Naive thymus-derived CD8-positive, alpha-beta T cell (primary cell): ENCODE results near the gene SCPEP1. TPM values are rescaled to one million over a fixed set of nuclear protein-coding genes. Genes with fewer than 3 reads are reported as not detected.
"Not testable (repeated sequence)": the region's sequence is repeated elsewhere in the genome, so short reads cannot be mapped to it uniquely, and the experiment has no call there.

Experiments
- ATAC-seq, 2 donors: fragments of 150-1000 bp; cut with Tn5 transposase in 1 of 2; sonication (Bioruptor Pico), chemical (Tn5 transposase) in 1 of 2; 1 replicate in 1 of 2; 2 replicates in 1 of 2; pipeline ENCODE4 v1.10.0; 2021; ENCODE audit warnings: mild to moderate bottlenecking in 2 of 2, moderate library complexity in 2 of 2
- POLR2A ChIA-PET: fragments of 350-600 bp; sonication (Branson Sonifier 250); formaldehyde crosslinking; loops from one replicate; lab custom pipeline; 2021; ENCODE audit warnings: antibody characterized with exemption; lab: Charles Lee
- DNase-seq, 10 donors: peaks; one replicate each; pipeline versions ENCODE4 v3.0.0 to v3.0.0-alpha.2; 2020 to 2022
- H3K27ac Mint-ChIP-seq, 10 donors: one replicate each; pipeline ENCODE4 v1.8.0; 2020 to 2022; ENCODE audit warnings: mild to moderate bottlenecking in 10 of 10, mixed read lengths in 10 of 10, moderate library complexity in 4 of 10, inconsistent platforms in 1 of 10
- H3K27me3 Mint-ChIP-seq, 5 donors: one replicate each; pipeline ENCODE4 v1.8.0; 2021 to 2022; ENCODE audit warnings: mixed read lengths in 5 of 5
- H3K36me3 Mint-ChIP-seq, 3 donors: one replicate each; pipeline ENCODE4 v1.8.0; 2020 to 2022; ENCODE audit warnings: mixed read lengths in 3 of 3, mild to moderate bottlenecking in 2 of 3, inconsistent platforms in 1 of 3
- H3K4me1 Mint-ChIP-seq, 4 donors: one replicate each; pipeline ENCODE4 v1.8.0; 2021 to 2022; ENCODE audit warnings: mixed read lengths in 4 of 4
- H3K4me3 Mint-ChIP-seq, 10 donors: one replicate each; pipeline ENCODE4 v1.8.0; 2020 to 2022; ENCODE audit warnings: mild to moderate bottlenecking in 10 of 10, mixed read lengths in 10 of 10, moderate library complexity in 6 of 10, inconsistent platforms in 1 of 10
- H3K9me3 Mint-ChIP-seq, 9 donors: one replicate each; pipeline ENCODE4 v1.8.0; 2020 to 2022; ENCODE audit warnings: mixed read lengths in 9 of 9, mild to moderate bottlenecking in 3 of 9, inconsistent platforms in 1 of 9, moderate library complexity in 1 of 9
- polyA plus RNA-seq, 3 donors: library from polyadenylated mRNA; unstranded; fragments of 300-500 nt; fragmentation: Illumina TruSeq; gene quantifications; one replicate each; pipeline ENCODE4 v1.2.3, GENCODE V29; 2021
- total RNA-seq, 8 experiments: library from RNA in 2 of 8; stranded (reverse) in 2 of 8; gene quantifications; one replicate each; pipeline ENCODE4 v1.2.3 and lab custom pipeline; 2021 to 2026

Gene SCPEP1
- total RNA-seq (10 to 100 TPM; 31.2 to 32.7 TPM), polyA plus RNA-seq (10 to 100 TPM; 17.6 to 28.2 (median 25.7) TPM), total RNA-seq (lab: John Stamatoyannopoulos, UW) (14.2 to 25.1 (median 16.0) reads per million in 6 experiments)

GRCh38 chr17:56977673-56978395 is at the start of gene SCPEP1:
SCPEP1 (plus strand) TSS chr17:56978131; CDS start chr17:56978160, 29 bp downstream.
- H3K27me3 Mint-ChIP-seq = peaks cover 0 to 3% (median 0%) of the 10 kb centered on the region in 5 donors
- H3K4me1 Mint-ChIP-seq = peaks cover 12 to 28% (median 25%) of the 10 kb centered on the region in 4 donors
- H3K4me3 Mint-ChIP-seq = peak within 1 kb of the TSS; percentile 89 to 96 (median 94)
- DNase-seq = peak; percentile 68 to 90 (median 78)
- peak within 1 kb of the TSS; percentile 48 to 97 (median 92) for H3K27ac Mint-ChIP-seq
- peaks cover 0 to 6% (median 0%) of the 10 kb centered on the region in 3 donors for H3K36me3 Mint-ChIP-seq
- no peaks in the 10 kb centered on the region for H3K9me3 Mint-ChIP-seq
- POLR2A ChIA-PET = interaction anchor here (0.5 to 2.2 kb wide), 6 partner anchors 11 to 178 kb away, joined by 3 to 11 read pairs (median 4); partner anchors contain the start of genes AKAP1 and COIL
- ATAC-seq = peak; percentile 93 to 95

DNA sequence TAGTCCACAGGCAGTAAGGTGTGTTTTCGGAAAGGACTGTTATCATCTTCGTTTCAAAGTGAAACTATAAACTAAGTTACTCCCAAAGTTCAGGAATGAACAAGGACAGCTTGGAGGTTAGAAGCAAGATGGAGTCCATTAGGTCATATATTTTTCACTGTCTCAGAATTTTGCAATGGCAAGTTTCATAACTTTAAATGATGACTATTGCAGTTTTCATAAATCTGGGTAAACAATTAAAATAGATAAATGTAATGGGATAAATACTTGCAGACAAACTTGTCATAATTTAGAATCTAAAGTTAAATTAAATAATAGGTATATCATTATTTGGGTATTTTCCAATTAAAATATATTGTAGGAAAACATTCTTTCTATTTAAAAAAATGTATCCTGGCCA is 49.3 kb upstream of the SCPEP1 start:
- H3K9me3 Mint-ChIP-seq = peaks cover 0 to 17% (median 3%) of the 10 kb centered on the region in 9 donors
- DNase-seq (no peak), ATAC-seq (no peak)
- POLR2A ChIA-PET = no interaction called here
- peaks cover 0 to 2% (median 0%) of the 10 kb centered on the region in 5 donors for H3K27me3 Mint-ChIP-seq
- H3K4me1 Mint-ChIP-seq = no peaks in the 10 kb centered on the region
- peaks cover 6 to 12% (median 7%) of the 10 kb centered on the region in 3 donors for H3K36me3 Mint-ChIP-seq
- H3K27ac Mint-ChIP-seq = no peak overlapping the region
- H3K4me3 Mint-ChIP-seq = no peak overlapping the region

DNA sequence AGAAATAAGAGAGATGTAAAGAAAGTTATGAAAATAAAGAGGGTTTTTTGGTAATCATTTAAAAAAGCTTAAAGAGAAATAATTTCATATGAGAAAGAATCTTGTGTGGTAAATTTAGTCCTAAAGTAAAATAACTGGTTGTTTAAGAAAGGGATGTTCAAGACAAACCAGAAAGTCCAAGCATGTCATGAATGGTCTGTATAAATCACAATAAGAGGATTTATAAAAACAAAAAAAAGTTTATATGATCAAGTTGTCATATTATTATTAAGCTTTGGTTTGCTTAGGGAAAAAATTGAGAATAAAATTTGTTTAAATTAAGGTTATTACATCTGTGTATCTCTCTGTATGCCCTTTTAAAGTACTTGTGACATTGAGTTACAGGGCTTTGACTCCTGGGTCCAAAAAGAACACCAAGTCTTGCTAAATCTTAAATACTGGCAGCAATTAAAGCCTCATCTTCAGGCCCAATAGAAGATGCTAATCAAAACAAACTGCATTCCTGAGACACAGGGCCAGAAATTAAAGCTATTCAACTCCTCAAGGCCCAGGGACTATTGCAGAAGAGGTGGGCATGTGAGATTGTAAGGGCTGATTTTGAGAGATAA is 48.5 kb upstream of the SCPEP1 start:
- Mint-ChIP-seq H3K36me3 (peaks cover 7 to 14% (median 13%) of the 10 kb centered on the region in 3 donors), H3K4me3 (no peak overlapping the region), H3K9me3 (peaks cover 0 to 17% (median 3%) of the 10 kb centered on the region in 9 donors), H3K27me3 (peaks cover 0 to 2% (median 0%) of the 10 kb centered on the region in 5 donors), H3K27ac (no peak overlapping the region), H3K4me1 (peaks cover 0 to 1% (median 0%) of the 10 kb centered on the region in 4 donors)
- DNase-seq (no peak), ATAC-seq (no peak)
- POLR2A ChIA-PET = no interaction called here

DNA sequence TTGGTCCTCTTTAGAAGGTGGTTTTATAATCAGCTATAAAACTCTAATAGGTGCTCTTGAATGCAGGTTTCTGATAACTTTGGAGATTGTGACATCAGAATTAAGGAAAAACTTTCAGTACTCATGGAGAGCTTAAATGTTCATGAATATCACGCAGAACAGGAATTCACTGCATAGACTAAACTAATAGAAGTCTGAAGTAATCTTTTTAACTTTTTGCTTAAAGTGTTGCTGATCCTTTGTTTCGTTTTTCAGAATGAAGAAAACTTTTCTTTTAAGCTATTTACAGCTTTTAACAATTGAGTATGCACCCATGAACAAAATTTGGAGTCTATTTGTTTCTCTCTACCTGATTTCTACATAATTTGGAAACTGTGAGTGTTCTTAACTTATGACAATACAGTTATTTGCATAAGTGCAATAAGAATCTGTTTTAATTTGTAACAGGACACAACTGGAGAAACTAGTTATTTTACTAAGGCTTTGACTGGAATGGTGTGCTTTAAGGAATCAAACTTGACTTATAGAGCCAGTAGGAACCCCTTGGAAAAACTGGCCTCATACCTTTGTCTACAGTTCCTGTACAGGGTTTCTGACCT is 47.1 kb upstream of the SCPEP1 start:
- no peak for ATAC-seq

GRCh38 chr17:56933151-56933745 is 44.7 kb upstream of the SCPEP1 start:
- H3K9me3 Mint-ChIP-seq = peaks cover 0 to 17% (median 3%) of the 10 kb centered on the region in 9 donors
- H3K36me3 Mint-ChIP-seq = peaks cover 12 to 45% (median 30%) of the 10 kb centered on the region in 3 donors
- POLR2A ChIA-PET = no interaction called here
- ATAC-seq (no peak), DNase-seq (no peak)
- peak overlapping the region in 3 of 10 donors; percentile 9 to 48 (median 34) for H3K27ac Mint-ChIP-seq
- H3K27me3 Mint-ChIP-seq = no peaks in the 10 kb centered on the region
- no peak overlapping the region for H3K4me3 Mint-ChIP-seq
- H3K4me1 Mint-ChIP-seq = peaks cover 0 to 2% (median 0%) of the 10 kb centered on the region in 4 donors

More for the DNA sequence above, 47.1 kb upstream of the SCPEP1 start:
- H3K27me3 Mint-ChIP-seq = peaks cover 0 to 2% (median 0%) of the 10 kb centered on the region in 5 donors
- peaks cover 0 to 2% (median 0%) of the 10 kb centered on the region in 4 donors for H3K4me1 Mint-ChIP-seq
- no peak for DNase-seq
- peaks cover 0 to 17% (median 3%) of the 10 kb centered on the region in 9 donors for H3K9me3 Mint-ChIP-seq
- H3K36me3 Mint-ChIP-seq = peaks cover 7 to 22% (median 16%) of the 10 kb centered on the region in 3 donors
- no peak overlapping the region for H3K27ac Mint-ChIP-seq
- POLR2A ChIA-PET = no interaction called here
- H3K4me3 Mint-ChIP-seq = no peak overlapping the region

DNA sequence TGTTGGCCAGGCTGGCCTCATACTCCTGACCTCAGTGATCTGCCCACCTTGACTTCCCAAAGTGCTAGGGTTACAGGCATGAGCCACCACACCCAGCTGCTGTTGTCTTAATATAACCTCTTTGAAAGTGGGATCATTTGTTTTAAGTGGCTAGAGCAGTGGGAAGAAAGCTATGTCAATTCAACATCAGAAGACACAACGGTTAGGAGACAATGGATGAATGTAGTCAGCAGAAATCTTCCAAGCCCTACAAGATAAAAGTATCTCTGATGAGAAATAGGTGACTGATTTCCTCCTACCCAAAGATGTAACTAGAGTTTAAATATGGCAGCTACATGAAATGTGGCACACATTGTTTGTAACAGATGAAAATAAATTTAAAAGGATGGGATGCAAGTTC is 44.1 kb upstream of the SCPEP1 start:
- Mint-ChIP-seq H3K4me3 (no peak overlapping the region), H3K27me3 (no peaks in the 10 kb centered on the region), H3K36me3 (peaks cover 12 to 51% (median 33%) of the 10 kb centered on the region in 3 donors), H3K4me1 (peaks cover 0 to 2% (median 0%) of the 10 kb centered on the region in 4 donors), H3K27ac (peak overlapping the region in 2 of 10 donors; percentile 48 to 62), H3K9me3 (peaks cover 0 to 17% (median 3%) of the 10 kb centered on the region in 9 donors)
- no peak for ATAC-seq
- POLR2A ChIA-PET = no interaction called here
- no peak for DNase-seq

DNA sequence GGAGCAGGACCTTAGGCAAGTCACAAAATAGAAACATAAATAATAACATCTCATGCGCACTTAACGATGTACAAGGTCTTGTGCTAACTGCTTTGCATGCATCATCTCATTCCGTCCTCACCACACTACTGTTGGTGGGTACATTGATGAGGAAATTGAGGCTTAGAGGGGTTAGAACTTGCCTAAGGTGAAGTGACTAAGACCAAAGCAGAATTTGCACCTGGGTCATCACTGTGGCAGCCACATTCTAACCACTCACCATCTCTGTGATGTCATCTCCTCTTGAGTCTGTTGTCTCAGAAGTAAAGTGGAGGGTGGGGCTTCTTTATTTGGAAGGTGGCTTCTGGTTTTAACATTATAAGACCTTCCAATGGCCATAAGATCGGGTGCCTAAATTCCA is 43.7 kb upstream of the SCPEP1 start:
- Mint-ChIP-seq H3K36me3 (peaks cover 12 to 54% (median 36%) of the 10 kb centered on the region in 3 donors), H3K27me3 (no peaks in the 10 kb centered on the region), H3K27ac (peak overlapping the region in 1 of 10 donors; percentile 15), H3K9me3 (peaks cover 0 to 15% (median 3%) of the 10 kb centered on the region in 9 donors), H3K4me3 (no peak overlapping the region), H3K4me1 (peaks cover 0 to 2% (median 0%) of the 10 kb centered on the region in 4 donors)
- DNase-seq (no peak), ATAC-seq (no peak)
- POLR2A ChIA-PET = no interaction called here

DNA sequence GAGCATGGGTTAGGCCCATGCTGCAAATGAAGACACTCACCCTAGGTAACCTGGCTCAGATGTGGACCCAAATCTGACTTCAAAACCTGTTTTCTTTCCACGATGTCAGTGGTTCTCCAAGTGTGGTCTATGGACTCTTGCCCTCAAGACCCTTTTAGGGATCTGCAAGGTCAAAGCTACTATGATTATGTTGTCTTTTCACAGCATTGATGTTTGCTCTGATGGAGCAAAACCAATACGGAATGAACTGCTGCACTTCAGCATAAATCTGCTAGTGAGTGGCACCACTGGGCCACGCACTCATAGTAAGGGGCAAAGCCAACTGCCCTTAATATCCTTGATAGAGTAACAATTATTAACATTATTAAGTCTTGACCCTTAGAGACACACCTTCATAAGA is 42.5 kb upstream of the SCPEP1 start:
- POLR2A ChIA-PET = interaction anchor here (0.6 kb wide), 1 partner anchor 420 kb away, joined by 3 read pairs; no protein-coding TSS in a partner anchor
- Mint-ChIP-seq H3K9me3 (peaks cover 0 to 5% (median 0%) of the 10 kb centered on the region in 9 donors), H3K36me3 (peaks cover 8 to 63% (median 38%) of the 10 kb centered on the region in 3 donors), H3K4me1 (peaks cover 0 to 2% (median under 1%) of the 10 kb centered on the region in 4 donors), H3K27me3 (no peaks in the 10 kb centered on the region), H3K4me3 (no peak overlapping the region), H3K27ac (peak overlapping the region in 1 of 10 donors; percentile 51)
- no peak for ATAC-seq
- no peak for DNase-seq

DNA sequence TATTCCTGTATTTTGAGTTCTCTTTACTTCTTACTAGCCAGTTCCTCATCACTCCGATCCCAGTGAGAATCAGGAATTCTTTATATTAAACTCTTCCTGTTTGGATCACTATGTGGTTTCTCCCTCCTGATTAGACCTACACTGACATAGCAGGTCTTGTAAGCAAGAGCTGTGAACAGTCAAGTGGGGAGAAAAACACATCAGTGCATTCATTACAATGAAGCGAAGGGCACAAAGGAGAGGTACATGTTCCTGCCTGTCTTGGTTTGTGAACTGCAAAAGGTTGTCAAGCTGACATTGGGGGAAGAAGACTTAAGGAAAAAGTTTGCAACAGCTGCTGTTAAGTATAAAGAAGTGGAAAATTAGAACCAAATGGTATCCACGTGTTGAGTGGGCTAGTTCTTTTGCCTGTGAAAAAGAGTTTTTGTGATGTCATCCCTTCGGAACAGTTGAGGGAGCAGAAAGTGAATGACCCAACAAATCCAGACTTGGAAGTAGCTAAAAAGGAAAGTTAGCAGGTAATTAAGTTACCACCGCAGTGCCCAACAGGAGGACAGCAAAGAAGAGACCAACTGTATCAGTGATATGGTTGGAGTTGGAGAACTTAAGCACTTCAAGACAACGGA is 41.1 kb upstream of the SCPEP1 start:
- Mint-ChIP-seq H3K27me3 (no peaks in the 10 kb centered on the region), H3K4me1 (peaks cover 0 to 2% (median under 1%) of the 10 kb centered on the region in 4 donors), H3K4me3 (no peak overlapping the region), H3K27ac (no peak overlapping the region), H3K36me3 (peaks cover 5 to 76% (median 33%) of the 10 kb centered on the region in 3 donors), H3K9me3 (no peaks in the 10 kb centered on the region)
- DNase-seq (no peak), ATAC-seq (no peak)
- POLR2A ChIA-PET = no interaction called here

DNA sequence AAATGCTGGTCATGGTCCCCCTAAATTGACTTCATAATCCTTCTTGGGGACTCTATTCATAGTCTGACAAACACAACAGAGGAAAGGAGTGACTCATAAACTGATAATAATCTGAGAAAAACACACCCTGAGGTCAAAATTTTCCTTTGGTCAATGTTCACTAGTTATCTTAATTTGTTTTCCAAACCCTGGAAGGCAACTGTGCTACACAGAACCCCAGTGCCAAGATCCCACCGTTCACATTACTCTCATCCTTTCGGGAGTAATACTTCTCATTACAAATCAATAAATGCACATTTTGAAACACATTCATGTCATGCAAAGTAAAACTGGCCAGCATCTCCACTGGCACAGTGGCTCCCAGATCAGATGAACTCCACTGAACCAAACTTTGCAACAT is 40.2 kb upstream of the SCPEP1 start:
- POLR2A ChIA-PET = no interaction called here
- Mint-ChIP-seq H3K9me3 (no peaks in the 10 kb centered on the region), H3K4me3 (no peak overlapping the region), H3K27ac (no peak overlapping the region), H3K36me3 (peaks cover 5 to 83% (median 36%) of the 10 kb centered on the region in 3 donors), H3K27me3 (no peaks in the 10 kb centered on the region), H3K4me1 (peaks cover 0 to 2% (median under 1%) of the 10 kb centered on the region in 4 donors)
- no peak for DNase-seq
- no peak for ATAC-seq

DNA sequence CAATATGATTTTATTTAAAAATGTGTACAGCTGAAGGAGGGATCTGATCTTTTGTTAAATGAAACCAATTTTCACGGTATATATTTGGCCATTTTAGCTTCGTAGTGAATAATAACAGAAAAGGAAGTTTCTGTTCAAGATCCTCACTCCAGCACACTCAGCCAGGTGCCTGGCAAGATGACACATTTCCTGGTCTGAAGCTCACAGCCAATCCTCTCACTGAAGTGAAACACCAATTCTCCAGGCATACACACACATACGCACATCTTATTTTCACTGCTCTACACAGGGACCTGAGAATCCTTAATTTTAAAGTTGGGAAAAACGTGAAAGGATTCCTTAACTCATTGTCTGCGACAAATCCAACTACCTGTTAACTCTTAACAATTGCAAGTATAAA is 39.7 kb upstream of the SCPEP1 start:
- DNase-seq, H3K27me3 Mint-ChIP-seq, POLR2A ChIA-PET, H3K4me1 Mint-ChIP-seq, ATAC-seq, H3K4me3 Mint-ChIP-seq, H3K9me3 Mint-ChIP-seq: not testable (repeated sequence)
- Mint-ChIP-seq H3K27ac (peak overlapping the region in 1 of 10 donors; percentile 34), H3K36me3 (peaks cover 5 to 84% (median 36%) of the 10 kb centered on the region in 3 donors)
